NCI-H69 (cell line): ENCODE results near the gene PRR18.

ENCODE experiments used
- DNase-seq: peaks from one replicate; lab custom pipeline; 2025; lab: John Stamatoyannopoulos, UW

Gene PRR18

DNA sequence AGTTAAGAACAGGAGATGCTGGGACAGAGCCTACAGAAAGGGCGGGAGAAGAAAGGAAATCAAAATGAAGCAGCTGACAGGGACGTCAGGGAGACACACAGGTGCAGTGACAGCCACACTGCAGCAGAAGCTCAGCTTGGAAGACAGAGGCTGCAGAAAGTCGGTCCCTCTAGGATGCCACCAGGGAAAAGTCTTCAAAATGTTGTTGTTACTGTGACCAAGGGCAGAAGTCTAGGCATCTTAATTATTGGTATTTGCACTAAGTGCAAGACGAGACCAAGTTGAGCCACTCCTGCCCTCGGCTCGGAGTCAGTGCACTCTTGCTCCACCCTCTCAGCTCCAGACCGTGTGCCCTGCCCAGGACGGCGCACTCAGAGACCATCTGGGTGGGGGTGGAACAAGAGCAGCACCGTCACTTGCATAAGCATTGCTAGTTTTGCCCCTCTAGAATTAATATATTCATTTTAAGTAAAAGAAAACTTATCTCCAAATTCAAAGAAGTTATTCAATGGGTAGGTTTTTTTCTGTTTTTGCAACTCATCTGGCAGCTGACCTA is 2.6 kb downstream of the PRR18 start:
- DNase-seq: peak; percentile 35

GRCh38 chr6:166304106-166304505 is 4.1 kb downstream of the PRR18 start:
- DNase-seq: no peak

DNA sequence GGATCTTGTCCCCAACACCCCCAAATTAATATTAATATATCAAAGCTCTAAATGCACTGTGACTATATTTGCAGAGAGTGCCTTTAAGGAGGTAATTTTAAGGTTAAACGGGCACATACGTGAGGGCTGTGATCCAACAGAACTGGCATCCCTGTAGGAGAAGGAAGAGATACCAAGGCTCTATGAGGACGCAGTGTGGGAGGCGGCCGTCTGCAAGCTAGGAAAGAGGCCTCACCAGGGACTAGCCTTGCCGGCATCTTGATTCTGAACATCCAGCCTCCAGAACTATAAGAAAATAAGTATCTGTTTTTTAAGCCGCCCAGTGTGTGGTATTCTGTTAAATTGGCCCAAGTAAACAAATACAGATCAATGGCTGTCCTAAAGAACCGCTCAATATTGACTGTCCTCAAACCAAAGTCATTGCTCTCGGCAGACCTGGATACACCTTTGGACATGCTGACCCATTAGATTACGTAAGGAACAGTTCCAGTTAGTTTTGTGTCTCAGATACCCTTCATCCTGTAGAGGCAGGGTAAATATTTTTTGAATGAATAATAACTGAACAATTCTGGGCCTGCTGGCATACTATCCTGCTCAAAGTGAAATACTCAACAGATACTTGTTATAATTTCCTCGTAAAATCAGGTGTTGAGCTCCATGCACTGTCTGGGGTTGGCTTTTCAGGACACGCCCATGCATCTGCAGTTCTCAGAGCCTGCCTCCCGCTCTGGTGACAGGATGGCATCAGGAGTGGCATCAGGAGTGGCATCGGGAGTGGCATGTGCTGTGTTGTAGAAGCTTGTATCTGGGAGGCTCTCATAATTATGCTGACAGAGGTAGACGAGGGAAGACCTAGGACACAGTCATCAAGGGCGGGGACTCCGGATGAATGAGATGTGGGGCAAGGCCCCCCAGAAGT is 6.3 kb downstream of the PRR18 start:
- no peak for DNase-seq

DNA sequence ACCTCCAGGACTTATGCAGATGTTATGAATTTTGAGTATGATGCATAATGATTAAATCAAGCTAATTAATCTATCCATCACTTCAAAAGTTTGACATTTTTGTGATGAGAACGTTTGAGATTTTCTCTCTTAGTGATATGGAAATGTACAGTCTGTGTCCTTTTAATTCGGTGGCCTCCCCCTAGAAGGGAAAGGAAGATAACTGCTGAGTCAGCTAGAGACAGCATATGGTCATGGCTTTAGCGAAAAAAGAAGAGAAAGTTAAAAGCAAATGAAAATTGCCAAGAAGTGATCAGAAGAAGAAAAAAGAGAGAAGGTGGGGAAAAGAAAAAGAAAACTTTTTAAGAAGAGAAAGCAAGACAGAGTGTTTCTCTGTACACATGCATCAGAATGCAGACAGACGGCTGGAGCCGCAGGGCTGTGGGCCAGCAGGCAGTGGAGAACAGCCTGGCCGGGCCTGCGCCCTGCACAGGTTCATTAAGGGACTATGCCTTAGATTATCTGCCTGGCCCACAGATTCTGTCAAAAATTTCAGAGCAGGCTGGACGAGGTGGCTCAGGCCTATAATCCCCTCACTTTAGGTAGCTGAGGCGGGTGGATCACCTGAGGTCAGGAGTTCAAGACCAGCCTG is 7.7 kb downstream of the PRR18 start:
- DNase-seq: no peak

DNA sequence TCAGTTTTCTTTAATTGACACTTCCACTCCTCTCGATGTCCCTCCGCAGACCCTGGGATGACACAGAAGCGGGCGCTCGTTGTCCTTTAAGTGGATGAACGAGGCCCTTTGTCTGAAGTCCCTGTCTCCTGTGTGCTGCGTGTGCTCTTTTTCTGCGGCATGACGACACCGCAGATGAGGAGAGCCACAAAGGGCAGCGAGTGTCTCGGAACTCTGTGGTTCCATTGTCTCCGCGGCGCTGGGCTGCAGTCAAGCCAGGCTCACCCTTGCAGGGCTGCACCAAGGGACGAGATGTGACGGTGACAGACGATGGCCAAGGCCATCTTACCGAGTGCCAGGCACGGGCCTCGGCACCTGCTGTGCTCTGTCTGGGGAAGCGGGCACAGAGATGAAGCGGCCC is 10.6 kb downstream of the PRR18 start:
- DNase-seq: no peak

- DNase-seq: no peak
Observed at GRCh38 chr6:166296035-166296883, 11.9 kb downstream of the PRR18 start.

GRCh38 chr6:166293731-166294584 is 14.2 kb downstream of the PRR18 start:
- no peak for DNase-seq

DNA sequence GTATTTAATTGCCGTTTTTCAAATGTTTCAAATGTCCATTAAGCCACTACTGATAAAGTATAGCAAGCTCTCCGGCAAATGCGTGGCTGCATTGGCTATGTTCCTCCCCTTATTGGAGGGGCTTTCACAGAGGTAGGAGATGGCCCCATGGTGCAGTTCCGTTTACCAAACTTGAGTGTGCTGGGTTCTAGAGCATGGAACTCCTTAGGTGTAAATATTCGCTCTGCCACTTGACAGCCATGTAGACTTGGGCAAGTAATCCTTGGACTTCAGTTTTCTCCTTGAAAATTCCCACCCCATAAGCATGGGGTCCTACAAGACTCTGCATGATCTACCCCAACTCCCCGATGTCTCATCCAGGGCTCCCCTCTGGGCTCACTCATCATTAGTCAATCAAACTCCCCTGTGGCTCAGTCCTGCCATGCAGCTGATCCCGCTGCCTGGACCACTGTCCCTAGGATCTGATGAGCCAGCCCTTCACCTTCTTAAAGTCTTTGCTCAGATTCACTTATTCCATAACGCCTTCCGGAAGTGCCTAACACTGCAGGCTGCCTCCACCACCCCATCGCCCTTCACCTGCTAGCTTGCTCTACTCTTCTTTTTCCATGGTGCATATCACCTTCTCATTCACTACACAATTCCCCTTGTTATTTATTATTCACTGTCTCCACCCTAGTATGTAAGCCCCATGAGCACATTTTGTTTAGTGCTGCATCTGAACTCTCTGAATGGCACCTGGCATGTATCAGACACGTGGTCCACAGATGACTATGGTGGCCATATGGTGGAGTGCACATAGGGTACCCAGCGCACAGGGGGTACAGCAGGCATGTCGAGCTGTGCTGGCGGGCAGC is 18.8 kb downstream of the PRR18 start:
- DNase-seq: no peak

- DNase-seq: peak; percentile 21
Observed at GRCh38 chr6:166286839-166287271, 21.3 kb downstream of the PRR18 start.

DNA sequence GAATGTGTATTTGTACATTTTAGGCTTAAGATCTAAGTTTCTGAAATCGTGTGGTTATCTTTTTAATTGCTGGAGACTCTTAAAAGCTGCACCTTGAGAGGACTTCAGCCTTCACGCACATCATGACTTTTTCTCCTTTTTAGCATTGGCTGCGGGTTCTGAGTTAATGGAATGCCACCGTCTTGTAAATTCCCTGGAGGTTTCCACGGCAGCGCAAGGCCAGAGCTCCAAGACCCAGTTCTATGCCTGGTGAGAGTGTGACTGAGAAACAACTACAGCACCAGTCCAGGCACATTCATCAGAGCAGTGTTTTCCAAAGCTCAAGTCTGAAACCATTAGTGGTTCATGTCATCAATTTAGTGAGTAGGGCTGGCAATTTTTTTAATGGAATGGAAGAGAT is 23.0 kb downstream of the PRR18 start:
- DNase-seq: no peak

- no peak for DNase-seq
Observed at GRCh38 chr6:166284640-166285039, 23.6 kb downstream of the PRR18 start.

DNA sequence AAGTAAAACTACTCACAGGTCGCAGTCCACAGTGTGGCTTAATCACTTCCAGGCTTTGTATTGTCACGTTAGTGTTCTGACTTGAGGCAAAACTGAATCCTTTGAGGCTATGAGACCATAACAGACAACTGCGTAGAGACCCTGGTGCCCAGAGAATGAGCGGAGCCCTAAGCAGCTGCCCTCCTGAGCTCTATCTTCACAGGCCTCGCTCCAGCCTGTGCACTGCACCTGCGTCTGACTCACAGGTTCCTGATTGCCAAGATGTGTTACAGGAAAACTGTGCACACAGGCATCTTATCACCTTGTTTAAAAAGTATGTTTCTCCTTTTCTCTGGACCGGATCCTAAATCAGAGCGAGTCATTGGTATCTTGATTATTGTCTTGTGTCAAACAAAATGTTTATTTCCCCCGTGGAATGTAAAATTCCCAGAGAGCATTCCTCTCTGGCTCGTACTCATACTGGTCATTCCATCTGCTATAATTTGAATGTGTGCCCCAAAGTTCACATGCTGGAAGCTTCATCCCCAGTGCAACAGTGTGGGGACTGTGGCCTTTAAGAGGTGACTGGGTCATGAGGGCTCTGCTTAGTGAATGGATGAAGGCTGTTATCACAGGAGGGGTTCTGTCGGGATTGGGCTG is 25.7 kb downstream of the PRR18 start:
- DNase-seq: no peak

DNA sequence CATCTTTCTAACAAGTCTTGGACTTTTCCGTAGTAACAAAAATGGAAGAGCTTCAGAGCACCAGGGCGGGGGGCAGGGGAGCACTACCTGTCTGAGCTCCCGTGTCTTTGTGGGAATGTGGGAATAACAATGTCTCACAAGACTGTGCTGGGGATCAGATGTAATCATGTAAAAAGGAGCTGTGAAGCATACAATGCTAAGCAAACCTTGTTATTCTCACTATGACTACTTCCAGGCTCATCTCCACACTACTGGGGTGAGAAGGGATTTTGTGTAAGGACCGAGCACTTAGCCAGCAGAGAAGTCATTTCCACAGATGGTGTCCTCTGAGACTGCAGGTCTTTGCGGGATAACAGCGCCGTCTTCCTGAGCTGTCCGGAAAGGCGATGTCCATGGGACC is 27.1 kb downstream of the PRR18 start:
- no peak for DNase-seq

GRCh38 chr6:166279393-166279679 is 28.9 kb downstream of the PRR18 start:
- no peak for DNase-seq

- DNase-seq: no peak
Observed at GRCh38 chr6:166278579-166279392, 29.4 kb downstream of the PRR18 start.

DNA sequence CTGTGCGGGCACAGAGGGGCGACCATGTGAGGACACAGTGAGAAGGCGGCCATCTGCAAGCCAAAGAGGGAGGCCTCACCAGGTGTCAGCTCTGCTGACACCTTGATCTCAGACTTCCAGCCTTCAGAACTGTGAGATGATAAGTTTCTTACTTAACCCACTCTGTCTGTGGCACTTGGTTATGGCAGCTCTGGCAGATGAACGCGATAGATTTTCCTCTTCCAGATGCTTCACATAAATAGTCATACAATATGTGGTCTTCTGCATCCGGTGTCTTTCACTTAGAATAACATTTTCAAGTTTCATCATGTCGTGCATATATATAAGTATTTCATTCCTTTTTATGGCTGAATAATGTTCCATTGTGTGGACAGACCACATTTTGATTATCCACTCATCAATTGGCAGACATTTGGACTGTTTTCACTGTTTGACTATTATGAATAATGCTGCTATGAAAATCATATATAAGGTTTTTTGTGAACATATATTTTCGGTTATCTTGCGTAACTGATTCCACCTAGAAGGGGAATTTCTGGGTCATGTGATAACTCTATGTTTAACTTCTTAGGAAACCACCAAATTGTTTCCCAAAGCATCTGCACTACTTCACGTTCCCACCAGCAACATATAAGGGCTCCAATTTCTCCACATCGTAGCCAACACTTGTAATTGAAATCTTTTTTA is 30.2 kb downstream of the PRR18 start:
- DNase-seq: no peak

DNA sequence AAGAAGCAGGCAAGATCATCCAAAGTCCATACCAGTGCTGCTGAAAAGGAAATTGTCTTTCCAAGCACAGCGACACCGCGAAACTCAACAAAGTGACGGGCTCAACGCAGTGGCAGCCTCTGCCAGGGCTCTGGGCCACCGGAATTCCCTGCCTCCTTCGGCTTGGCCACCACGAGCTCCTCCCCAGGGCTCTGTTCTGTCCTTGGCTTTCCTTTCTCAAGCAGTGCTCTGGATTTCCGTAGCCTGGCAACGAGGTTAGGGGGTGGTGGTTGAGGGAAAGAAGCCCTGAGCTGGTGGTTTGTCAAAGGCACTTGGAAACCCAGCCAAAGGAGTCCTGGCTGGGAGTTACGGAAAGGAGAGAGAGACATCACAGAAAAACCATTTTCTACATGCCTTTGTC is 31.2 kb downstream of the PRR18 start:
- no peak for DNase-seq

DNA sequence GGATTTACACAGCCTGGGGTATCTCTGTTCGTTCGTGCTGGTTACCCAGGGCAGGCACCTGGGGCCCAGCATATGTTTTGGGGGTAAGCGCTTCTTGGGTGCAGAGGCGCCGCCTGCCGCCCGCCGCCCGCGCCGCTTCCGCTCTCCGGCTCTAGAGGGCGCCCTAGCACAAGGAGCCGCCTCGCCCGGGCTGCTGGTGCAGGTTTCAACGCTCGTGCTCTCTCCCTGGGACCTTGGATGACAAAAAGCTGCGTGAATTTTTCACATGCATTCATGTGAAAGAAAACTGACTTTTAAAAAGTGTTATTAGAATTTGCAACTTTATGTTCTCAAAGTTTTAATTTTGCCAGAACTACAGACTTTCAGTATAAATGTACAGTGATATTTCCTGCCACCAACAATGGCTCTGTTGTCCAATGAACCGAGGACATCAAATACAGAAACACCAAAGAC is 32.5 kb downstream of the PRR18 start:
- DNase-seq: peak; percentile 62
